Activated naive CD4-positive, alpha-beta T cell treated with anti-CD3 and anti-CD28 coated beads, Interleukin-2, amount 50 U/mL, for 16 hours (primary cell): ENCODE results near the gene GNAS-AS1.

Experiments
- DNase-seq: peaks from one replicate; pipeline ENCODE4 v3.0.0-alpha.2; 2020

Gene GNAS-AS1

DNA sequence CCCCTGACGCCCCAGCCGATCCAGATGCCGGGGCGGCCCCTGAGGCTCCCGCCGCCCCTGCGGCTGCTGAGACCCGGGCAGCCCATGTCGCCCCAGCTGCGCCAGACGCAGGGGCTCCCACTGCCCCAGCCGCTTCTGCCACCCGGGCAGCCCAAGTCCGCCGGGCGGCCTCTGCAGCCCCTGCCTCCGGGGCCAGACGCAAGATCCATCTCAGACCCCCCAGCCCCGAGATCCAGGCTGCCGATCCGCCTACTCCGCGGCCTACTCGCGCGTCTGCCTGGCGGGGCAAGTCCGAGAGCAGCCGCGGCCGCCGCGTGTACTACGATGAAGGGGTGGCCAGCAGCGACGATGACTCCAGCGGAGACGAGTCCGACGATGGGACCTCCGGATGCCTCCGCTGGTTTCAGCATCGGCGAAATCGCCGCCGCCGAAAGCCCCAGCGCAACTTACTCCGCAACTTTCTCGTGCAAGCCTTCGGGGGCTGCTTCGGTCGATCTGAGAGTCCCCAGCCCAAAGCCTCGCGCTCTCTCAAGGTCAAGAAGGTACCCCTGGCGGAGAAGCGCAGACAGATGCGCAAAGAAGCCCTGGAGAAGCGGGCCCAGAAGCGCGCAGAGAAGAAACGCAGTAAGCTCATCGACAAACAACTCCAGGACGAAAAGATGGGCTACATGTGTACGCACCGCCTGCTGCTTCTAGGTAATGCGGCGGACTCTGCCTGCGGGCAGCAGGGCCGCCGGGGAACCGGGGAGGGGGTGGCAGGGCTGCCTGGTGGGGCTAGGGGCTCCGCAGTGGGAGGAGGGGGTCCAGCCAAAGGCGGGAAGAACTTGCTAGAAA lies 4.2 kb upstream of the GNAS-AS1 start:
- DNase-seq, result no peak

DNA sequence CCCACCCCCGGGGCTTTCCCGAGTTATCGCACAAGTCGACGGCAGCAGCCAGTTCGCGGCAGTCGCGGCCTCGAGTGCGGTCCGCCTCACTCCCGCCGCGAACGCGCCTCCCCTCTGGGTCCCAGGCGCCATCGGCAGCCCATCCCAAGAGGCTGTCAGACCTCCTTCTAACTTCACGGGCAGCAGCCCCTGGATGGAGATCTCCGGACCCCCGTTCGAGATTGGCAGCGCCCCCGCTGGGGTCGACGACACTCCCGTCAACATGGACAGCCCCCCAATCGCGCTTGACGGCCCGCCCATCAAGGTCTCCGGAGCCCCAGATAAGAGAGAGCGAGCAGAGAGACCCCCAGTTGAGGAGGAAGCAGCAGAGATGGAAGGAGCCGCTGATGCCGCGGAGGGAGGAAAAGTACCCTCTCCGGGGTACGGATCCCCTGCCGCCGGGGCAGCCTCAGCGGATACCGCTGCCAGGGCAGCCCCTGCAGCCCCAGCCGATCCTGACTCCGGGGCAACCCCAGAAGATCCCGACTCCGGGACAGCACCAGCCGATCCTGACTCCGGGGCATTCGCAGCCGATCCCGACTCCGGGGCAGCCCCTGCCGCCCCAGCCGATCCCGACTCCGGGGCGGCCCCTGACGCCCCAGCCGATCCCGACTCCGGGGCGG lies 3.4 kb upstream of the GNAS-AS1 start:
- no peak for DNase-seq

DNA sequence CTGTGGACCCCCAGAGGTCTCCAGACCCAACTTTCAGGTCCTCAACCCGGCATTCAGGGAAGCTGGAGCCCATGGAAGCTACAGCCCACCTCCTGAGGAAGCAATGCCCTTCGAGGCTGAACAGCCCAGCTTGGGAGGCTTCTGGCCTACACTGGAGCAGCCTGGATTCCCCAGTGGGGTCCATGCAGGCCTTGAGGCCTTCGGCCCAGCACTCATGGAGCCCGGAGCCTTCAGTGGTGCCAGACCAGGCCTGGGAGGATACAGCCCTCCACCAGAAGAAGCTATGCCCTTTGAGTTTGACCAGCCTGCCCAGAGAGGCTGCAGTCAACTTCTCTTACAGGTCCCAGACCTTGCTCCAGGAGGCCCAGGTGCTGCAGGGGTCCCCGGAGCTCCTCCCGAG lies 2.8 kb upstream of the GNAS-AS1 start:
- DNase-seq, result no peak

DNA sequence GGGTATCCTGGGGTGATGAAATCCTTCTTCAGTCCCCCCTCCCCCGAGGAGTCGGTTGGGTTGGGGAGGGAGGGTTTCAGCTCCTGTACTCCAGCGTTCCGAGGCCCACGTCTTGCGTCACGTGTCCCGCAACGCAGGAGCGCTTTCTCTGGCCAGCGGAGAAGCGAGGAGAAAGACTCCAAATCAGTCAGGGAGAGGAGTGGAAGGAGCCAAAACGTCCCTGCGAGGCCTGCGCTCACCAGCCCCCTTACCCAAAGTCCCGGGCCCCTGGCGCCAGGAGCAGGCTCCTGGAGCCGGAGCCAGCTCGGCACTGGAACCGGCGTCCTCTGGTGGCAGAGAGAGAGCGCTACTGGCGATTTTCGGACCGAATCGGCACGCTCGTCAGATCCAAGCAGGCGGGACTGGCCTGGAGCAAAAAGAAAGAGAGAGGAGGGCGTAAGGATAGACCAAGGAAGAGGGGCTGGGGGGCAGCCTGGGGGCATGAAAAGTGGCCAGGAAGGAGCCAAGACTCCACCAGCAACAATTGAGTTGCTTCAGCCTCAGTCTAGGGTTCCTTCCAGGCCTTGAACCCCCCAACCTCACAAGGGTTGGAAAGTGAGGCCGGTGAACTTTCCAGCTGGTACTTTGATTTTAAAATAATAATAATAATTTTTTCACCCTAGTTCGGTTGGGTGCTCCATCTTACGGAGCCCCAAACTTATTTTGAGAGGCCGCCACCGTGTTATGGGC lies 2.0 kb upstream of the GNAS-AS1 start, which contains the start of gene GNAS:
GNAS (plus strand) TSS at position 174 of the 729 bp plus-strand sequence.
- DNase-seq, result peak; percentile 63

DNA sequence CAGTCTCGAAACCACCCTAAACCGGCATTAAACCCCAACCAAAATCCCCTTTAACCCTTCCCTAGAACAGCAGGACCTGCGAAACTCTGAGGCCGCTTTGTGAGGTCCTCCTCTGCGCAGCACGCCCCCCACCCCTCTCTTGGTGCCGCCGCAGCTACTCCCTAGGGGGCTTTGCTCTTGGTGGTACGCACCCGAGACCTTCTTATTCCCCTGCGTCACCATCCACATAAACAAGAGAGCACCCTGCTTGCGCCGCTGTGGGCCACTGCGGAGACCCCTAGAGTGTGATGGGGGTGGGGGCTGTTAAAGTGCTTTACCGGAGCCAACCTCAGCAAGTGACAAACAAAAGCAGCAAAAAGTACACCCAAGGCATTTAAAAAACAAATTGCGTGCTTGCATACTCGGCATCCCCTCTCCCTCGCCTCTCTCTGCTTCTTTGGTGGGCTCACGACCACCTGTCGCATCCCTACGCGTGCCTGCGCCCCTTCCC lies 1.3 kb upstream of the GNAS-AS1 start:
- DNase-seq, result no peak

DNA sequence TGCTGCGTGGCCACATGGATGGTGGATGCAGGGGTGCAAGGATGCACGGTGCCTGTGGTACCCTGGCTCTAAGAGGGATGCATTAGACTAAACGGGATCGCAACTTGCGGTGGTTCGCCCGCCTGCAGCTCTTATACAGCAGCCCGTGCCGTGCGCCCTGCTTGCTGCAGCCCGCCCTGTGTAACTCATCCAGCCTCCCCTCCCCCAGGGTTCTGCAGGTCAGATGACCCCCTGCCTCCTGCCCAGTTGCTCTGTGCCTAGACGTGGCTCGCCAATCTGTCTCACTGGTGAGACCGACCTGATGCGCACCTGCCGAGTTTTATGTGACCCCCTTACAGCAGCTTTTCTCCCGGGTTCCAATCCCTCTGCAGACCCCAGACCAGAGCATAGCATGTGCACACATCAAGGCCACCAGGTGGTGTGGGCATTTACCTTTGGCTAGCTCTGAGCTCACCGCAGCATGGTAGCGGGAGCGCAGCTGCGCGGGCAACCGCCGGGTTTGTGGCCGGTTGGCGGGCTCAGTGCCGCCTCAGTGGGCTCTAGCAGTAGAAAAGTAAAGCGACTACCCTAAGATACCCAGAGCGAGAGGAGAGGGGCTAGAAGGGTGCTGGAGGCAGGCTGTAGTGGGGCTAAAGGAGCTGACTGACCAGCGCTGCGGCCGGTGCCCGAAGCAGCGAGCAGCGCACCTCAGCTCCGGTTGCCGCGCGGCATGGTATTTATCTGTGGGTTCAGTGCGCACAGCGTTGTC lies 693 bp upstream of the GNAS-AS1 start:
- DNase-seq, result no peak

DNA sequence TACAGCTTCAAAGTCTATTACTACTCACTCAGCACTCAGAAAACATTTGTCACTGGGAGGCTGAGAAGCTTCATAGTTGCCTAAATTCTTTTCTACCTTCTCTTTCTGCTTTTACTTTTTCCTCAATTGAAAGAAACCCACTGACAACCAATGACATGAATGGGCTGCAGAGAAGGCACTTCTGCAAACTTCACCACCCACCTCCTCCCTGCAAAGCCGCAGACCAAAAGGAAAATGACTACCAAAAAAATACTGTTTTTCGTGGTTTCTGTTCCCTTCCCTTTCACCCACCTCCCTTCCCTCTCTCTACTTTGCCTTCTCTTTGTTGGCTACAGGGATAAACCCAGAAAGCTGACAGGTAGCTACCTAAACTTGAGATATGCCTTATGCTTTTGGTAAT lies 3.2 kb downstream of the GNAS-AS1 start:
- DNase-seq, result no peak

DNA sequence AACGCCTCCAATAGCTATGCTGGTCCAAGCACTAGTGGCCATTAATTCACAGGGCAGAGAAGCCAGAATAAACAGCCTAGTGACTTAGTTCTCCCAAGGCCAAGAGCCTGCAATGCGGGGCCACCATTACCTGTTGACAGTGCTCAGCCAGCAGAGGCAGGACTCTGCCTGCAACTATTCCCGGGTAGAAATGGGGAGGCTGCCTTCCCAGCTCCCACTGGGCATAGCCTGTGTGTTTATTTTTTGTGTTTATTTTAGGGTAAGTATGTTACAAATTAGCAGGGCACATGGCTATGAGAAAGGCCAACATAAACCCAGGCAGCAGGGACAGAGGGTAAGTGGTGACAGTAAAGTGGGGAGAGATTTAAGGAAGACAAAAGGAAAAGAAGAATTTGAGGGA lies 5.0 kb downstream of the GNAS-AS1 start:
- DNase-seq, result no peak

DNA sequence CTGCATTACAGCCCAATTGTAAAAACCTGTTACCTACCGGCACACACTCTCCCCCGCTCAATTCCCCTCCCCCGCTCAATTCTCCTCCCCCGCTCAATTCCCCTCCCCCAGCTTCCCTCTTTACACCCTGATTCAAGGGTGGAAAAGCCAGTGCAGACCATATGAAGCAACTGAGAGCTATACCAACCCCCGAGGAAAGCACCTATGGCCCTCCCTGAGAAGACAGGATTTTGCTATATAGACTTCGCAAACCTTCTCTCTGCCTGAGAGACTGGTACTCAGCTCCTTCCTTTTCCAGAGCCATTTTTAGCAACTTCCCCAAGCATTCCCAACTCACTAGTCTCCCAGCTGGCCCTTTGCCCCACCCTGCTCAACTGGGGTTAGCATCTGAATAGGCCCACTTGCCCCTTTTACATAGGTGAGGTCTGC lies 7.6 kb downstream of the GNAS-AS1 start:
- no peak for DNase-seq

DNA sequence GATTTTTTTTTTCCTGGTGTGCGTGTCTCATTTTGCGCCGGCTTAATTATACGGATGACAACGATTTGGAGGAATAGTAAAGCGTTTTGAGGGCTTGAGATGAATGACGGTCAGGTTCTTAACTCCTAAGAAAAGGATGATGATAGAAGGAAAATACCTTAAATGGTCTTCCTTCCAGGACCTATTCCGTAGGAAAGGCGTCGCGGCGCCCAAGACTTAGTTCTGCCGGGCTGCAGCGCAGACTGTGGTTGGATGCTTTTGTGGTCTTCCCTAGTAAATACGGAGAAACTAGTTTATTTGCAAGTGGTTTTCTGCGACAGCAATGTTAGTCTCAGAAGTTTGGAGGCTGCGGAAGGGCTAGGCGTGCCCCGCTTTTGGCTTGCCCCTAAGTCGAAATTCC lies 8.4 kb downstream of the GNAS-AS1 start:
- DNase-seq, result no peak

DNA sequence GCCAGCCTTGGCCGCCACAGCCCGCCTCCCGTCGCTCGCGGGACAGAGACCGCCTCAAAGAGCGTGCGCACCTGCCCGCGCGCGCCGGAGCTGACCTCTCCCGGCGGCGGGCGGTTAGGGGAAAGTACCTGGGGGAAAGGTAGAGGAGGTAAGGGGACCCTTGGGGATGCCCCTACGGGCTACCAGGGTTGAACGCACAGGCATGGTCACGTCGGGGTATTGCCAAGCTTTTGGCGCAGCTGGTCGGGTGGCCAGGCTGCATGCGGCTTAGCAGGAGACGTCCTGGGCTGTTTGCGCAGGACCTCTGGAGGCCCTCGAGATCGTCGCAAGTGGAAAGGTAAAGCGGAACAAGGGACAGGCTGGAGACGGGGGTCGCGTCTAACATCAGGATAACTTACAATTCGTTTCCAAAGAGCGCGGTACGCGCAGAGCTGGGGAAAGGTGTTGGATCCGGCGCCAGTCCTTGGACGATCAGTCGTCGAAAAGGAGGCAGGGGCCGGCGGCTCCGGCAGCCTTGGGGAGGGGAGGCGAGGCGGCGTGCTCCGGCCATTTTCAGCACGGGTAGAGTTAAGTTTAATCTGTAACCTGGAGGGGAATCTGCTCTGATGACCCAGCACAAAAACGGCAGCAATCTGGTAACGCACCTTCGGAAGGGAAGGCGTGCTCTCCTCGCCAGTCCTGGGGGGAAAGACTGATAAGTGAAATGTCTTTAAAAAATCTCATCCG lies 9.0 kb downstream of the GNAS-AS1 start:
- no peak for DNase-seq

DNA sequence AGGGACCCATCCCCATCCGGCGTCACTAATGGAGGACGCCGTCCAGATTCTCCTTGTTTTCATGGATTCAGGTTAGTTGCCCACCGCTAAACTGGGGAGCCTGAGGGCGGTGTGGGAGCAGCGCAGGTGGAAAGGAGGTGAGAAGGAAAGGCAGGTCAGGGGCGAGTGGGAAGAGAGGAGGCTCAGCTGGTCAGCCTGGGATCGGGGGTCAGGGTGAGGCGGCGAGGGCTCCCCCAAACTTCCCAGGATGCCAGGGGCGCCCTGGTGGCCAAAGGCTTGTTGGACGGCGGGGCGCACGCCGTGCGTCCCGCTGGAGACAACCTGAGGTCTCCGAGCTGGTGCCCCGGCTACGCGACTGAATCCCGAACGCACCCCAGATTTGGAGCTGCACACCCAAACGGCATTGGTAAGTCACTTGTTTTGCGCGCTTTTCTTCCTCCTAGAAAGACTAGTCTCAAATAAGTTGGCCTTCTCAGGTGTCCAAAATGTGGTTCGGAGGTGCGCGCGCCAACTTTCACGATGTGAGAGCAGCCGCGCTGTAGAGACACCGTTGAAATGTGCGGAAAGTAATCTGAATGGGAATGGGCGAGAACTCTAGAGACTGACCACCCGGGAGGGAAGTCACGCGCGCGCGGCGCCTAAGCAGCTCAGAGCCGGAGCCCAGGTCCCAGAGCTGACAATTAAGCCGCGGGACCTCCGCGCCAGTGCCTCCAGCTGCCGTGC lies 9.7 kb downstream of the GNAS-AS1 start:
- no peak for DNase-seq

DNA sequence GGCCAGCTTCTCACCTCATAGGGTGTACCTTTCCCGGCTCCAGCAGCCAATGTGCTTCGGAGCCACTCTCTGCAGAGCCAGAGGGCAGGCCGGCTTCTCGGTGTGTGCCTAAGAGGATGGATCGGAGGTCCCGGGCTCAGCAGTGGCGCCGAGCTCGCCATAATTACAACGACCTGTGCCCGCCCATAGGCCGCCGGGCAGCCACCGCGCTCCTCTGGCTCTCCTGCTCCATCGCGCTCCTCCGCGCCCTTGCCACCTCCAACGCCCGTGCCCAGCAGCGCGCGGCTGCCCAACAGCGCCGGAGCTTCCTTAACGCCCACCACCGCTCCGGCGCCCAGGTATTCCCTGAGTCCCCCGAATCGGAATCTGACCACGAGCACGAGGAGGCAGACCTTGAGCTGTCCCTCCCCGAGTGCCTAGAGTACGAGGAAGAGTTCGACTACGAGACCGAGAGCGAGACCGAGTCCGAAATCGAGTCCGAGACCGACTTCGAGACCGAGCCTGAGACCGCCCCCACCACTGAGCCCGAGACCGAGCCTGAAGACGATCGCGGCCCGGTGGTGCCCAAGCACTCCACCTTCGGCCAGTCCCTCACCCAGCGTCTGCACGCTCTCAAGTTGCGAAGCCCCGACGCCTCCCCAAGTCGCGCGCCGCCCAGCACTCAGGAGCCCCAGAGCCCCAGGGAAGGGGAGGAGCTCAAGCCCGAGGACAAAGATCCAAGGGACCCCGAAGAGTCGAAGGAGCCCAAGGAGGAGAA lies 10.5 kb downstream of the GNAS-AS1 start:
- DNase-seq, result no peak

DNA sequence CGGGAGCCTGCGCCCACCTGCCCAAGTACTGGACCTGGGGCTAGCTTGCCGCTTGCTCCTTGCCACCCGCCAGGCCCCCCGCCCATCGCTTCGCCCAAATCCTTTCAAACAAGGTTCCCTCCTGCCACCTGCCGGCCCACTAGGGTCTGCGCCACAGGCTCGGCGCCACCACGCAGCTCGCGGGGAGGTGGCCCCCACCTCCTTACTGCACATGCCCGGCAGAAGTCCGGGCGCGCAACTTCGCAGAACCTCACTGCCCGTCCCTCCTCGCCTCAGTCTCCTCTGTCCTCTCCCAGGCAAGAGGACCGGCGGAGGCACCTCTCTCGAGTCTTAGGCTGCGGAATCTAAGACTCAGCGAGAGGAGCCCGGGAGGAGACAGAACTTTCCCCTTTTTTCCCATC lies 11.2 kb downstream of the GNAS-AS1 start:
- peak; percentile 58 for DNase-seq

DNA sequence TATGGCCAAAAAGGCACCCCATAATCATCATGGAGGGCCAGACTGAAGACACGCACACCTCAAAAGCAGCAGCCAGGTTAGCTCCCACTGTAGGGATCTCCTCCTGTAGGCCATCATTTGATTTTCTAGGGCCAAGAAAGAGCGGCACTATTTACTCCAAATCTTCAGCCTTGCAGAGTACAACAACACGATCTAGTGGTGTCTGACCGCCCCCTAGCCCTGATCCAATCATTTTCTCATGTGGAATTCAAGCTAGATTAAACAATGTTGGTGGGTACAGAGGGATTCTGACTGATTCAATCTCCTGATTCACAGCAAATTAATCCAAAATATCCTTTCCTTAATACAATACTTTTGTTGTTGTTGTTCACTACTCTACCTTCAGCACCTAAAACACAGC lies 12.5 kb downstream of the GNAS-AS1 start:
- DNase-seq, result no peak

DNA sequence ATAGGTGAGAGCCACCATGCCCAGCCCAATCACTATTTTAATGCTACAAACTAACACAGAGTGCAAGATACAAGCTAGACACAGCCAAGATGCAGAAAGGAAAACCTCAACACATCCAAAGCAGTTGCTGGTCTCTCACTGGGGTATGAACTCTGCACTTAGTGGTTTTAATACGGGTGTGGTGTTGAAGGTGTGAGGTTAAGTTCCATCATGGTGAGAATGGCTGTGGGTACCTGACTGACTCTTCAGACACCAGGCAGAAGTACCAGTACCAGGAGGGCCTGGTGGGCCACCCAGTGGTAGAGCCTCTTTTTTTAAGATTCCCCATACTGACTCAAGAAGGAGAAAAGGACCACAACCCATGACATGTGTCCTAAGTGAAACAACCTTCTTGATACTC lies 13.0 kb downstream of the GNAS-AS1 start:
- DNase-seq, result no peak

DNA sequence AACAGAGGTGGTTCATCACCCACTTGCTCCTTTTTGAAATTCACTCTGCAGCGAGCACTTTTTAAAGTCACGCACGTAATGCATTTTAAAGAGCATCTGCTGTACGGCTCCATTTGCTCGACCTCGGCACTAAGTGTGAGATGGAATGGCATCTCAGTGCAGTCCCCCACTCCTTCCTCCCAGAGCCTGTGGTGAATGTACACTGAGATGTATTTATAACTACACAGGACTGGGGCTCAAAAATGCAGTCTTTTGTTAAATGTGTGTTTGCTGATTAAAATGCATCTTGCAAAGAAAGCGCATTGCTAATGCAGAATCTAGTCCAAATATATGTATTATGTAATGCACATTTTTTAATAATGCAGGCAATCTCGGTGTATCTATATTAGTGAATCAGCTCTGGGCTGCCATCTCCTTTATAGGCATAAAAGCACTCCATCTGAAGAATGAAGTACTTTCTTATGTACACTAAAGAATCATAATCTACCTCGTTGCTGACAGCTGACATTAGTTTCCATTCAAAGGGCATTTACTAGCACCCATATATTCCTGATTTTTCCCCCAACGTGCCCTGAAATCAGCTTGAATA lies 14.0 kb downstream of the GNAS-AS1 start:
- no peak for DNase-seq

DNA sequence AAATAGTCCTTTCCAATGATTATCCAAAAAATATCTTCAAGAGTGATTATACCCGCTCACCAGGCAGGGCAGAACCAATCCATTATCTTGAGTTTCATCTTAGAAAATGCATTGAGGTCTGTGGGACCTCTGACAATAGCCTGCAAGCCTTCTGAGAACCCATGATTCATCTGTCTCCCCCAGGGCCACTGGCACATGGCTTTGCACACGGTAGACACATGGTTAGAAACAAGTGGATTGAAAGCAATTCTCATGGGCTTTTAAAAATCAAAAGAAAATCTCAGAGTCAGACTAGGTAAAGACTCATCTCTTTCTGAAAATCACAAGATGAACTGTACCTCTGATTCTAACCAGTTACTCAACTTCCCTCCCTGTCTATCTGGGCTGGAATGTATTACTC lies 15.5 kb downstream of the GNAS-AS1 start:
- DNase-seq, result no peak

DNA sequence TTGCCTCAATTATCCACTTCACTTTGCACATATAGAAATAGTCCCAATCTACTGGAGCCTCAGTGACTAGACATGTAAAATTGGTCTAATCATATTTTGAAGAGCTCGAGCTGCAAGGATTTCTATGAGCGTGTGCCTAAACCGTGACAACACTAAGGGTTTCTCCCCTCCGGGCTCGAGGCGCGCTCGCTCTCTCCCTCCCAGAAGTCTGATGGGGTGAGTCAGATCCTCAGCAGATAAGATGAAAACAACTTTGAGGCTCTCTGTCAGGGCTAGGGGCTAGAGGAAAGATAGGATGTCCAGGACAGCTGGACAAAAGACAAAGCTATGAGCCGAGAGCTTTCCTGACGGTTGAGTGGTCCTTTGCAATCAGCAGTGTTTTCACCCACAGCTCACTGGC lies 16.8 kb downstream of the GNAS-AS1 start:
- no peak for DNase-seq

DNA sequence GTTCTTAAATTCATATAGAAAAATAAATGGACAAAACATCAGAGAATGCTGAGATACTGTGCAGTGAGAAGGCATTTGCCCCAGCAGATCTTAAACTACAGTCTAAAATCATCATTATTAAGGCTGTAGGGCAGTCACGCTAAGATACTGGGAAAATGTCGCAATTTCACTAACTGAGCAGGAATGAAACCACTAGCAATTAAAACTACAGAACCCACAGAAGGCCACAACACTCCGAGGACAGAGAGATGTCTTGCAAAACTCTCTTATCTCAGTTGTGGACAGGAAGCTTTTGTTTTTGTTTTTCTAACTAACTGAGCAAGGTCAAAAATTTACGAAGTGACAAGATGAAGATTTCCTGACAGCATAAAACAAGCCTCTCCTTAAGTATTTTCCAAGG lies 18.2 kb downstream of the GNAS-AS1 start:
- no peak for DNase-seq
